Lung (tissue), 12 donors: ENCODE data around the gene PRPS1L1. TPM values are rescaled to one million over a fixed set of nuclear protein-coding genes. Genes with fewer than 3 reads are reported as not detected.

Experiments
- ATAC-seq: fragments of 200-7000 bp; cut with Tn5 transposase; one replicate; pipeline ENCODE4 v1.9.1; 2020; ENCODE audit warnings: moderate number of reproducible peaks; ENCODE audit not compliant: insufficient read depth, low FRiP score
- DNase-seq, 3 donors: peaks; one replicate each; pipeline ENCODE4 v3.0.0-alpha.2; 2013 to 2017
- H3K27ac ChIP-seq, 2 donors: one replicate each; pipeline ENCODE4 v1.5.1; 2013; ENCODE audit warnings: mild to moderate bottlenecking in 2 of 2, moderate library complexity in 2 of 2, control low read depth in 1 of 2, inconsistent platforms in 1 of 2, low read depth in 1 of 2, low read length in 1 of 2
- H3K27me3 ChIP-seq, 3 donors: one replicate each; pipeline ENCODE4 v1.5.1; 2013; ENCODE audit warnings: low read length in 2 of 3; ENCODE audit not compliant: control insufficient read depth in 3 of 3, insufficient read depth in 3 of 3
- H3K36me3 ChIP-seq, 4 donors: one replicate each; pipeline ENCODE4 v1.5.1; 2013; ENCODE audit warnings: low read length in 4 of 4, mild to moderate bottlenecking in 1 of 4, moderate library complexity in 1 of 4; ENCODE audit not compliant: control insufficient read depth in 4 of 4, insufficient read depth in 4 of 4
- H3K4me1 ChIP-seq, 5 donors: one replicate each; pipeline ENCODE4 v1.5.1; 2013; ENCODE audit warnings: low read length in 5 of 5, mild to moderate bottlenecking in 2 of 5, moderate library complexity in 1 of 5; ENCODE audit not compliant: control insufficient read depth in 5 of 5, insufficient read depth in 5 of 5
- H3K4me3 ChIP-seq: one replicate; pipeline ENCODE4 v1.5.1; 2013; ENCODE audit warnings: mild to moderate bottlenecking, control low read depth, moderate library complexity
- H3K9ac ChIP-seq, 2 donors: one replicate each; pipeline ENCODE4 v1.5.1; 2013; ENCODE audit warnings: low read length in 2 of 2, control low read depth in 1 of 2; ENCODE audit not compliant: insufficient read depth in 1 of 2
- H3K9me3 ChIP-seq, 4 donors: one replicate each; pipeline ENCODE4 v1.5.1; 2013; ENCODE audit warnings: low read length in 3 of 4, mild to moderate bottlenecking in 1 of 4, moderate library complexity in 1 of 4; ENCODE audit not compliant: control insufficient read depth in 4 of 4, insufficient read depth in 3 of 4
- WGBS, 2 donors: extraction: QIAGEN DNeasy Blood & Tissue Kit; methylation state at CpG; one replicate each; pipeline ENCODE4 v1.1.7; 2013; 5-methylcytosine and 5-hydroxymethylcytosine counted together
- polyA plus RNA-seq, 2 donors: library from polyadenylated mRNA; stranded (reverse); fragments of 200-250 nt; gene quantifications; one replicate each; pipeline ENCODE4 v1.2.1, GENCODE V29; 2013
- total RNA-seq, 2 donors: library from RNA; depleted of rRNA in 1 of 2; stranded (reverse); fragments of >200 nt in 1 of 2; gene quantifications; one replicate each; pipeline ENCODE4 v1.2.1, GENCODE V29; 2014 to 2021
- TF ChIP-seq, protein P1 (sequence below): IDR thresholded peaks from 2 replicates; pipeline ENCODE4 v1.5.1; 2012; ENCODE audit warnings: mild to moderate bottlenecking; ENCODE audit errors: control extremely low read depth, extremely low read depth
- donor health status: control.
- donor health status: control.
- donor health status: Bipolar disorder and iron deficiency.
- donor health status: healthy.
- donor health status: DM: yes; HTN: yes; CAD: no.

PRPS1L1 gene
- total and polyA plus RNA-seq, 4 donors: not detected

DNA sequence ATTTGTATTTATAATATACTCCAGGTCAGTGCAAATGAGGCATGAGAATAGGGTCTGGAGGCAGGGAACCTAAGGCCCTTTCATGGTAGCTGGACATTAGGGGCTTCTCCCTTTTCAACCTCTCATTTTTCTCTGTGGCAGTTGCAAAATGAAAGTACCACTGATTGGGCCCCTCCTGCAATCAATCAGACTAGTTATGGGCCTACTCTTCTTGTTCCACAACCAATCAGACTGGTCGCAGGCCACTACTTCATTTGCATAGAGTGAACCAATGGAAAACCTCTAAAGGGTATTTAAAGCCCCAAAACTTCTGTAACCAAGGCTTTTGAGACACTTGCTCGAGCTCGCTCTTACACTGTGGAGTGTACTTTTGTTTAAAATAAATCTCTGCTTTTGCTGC is 10.0 kb upstream of the PRPS1L1 start:
- 91 to 96% methylated on average over 3 of the region's 3 CpGs for WGBS, 2 donors
- ATAC-seq: no peak
- peak; percentile 16 to 41 (median 32) for DNase-seq

DNA sequence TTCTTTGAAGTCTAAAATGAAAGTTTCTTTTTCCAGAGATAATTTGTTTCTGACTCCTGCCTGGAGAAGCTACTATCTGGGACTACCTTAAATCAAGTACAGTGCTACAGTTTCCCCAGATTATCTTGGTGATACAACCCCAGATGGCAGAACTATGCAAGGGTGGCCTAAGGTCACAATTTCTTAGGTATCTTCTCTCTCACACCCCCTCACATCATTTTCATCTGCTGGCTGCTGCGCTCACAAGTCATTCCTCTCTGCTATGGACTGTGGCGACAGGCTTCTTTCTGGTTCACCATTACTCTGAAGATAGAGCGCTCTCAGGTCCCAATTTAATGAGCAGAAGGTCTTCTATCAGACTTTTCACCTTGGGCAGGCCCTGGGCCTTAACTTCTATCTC is 9.1 kb upstream of the PRPS1L1 start:
- TF ChIP-seq, protein P1, sequence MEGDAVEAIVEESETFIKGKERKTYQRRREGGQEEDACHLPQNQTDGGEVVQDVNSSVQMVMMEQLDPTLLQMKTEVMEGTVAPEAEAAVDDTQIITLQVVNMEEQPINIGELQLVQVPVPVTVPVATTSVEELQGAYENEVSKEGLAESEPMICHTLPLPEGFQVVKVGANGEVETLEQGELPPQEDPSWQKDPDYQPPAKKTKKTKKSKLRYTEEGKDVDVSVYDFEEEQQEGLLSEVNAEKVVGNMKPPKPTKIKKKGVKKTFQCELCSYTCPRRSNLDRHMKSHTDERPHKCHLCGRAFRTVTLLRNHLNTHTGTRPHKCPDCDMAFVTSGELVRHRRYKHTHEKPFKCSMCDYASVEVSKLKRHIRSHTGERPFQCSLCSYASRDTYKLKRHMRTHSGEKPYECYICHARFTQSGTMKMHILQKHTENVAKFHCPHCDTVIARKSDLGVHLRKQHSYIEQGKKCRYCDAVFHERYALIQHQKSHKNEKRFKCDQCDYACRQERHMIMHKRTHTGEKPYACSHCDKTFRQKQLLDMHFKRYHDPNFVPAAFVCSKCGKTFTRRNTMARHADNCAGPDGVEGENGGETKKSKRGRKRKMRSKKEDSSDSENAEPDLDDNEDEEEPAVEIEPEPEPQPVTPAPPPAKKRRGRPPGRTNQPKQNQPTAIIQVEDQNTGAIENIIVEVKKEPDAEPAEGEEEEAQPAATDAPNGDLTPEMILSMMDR: no peak
- H3K4me1 ChIP-seq: peaks cover 0 to 4% (median 0%) of the 10 kb centered on the region in 5 donors
- ATAC-seq (no peak), DNase-seq (no peak)
- H3K9me3 ChIP-seq: no peaks in the 10 kb centered on the region
- no peak overlapping the region for H3K9ac ChIP-seq
- no peak overlapping the region for H3K4me3 ChIP-seq
- WGBS, 2 donors: 96 to 98% methylated on average over 3 of the region's 3 CpGs
- no peaks in the 10 kb centered on the region for H3K27me3 ChIP-seq
- H3K27ac ChIP-seq: no peak overlapping the region
- H3K36me3 ChIP-seq: no peaks in the 10 kb centered on the region

More for the DNA sequence above, 10.0 kb upstream of the PRPS1L1 start:
- Histone ChIP-seq H3K4me3 (no peak overlapping the region), H3K27me3 (no peaks in the 10 kb centered on the region), H3K9ac (no peak overlapping the region), H3K27ac (no peak overlapping the region), H3K4me1 (peaks cover 0 to 4% (median 0%) of the 10 kb centered on the region in 5 donors), H3K36me3 (no peaks in the 10 kb centered on the region), H3K9me3 (no peaks in the 10 kb centered on the region)
- TF ChIP-seq, protein P1: no peak

DNA sequence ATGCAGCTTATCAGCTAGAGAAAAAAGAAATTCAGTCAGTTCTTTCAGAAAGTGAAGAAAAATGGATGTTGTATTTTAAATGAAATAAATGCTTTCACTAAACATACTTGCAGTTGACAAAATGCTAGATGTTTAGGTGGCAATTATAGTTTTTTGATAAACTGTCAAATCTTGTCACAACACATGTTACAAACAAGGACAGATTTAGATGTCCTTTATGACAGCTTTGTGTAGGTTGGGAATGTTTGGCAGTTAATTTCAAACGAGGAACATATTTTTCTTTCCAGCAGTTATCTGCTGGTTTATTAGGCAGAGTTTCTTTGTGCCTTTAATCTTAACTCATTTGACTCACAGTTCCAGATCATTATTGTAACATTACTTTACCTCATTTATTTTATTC is 3.1 kb upstream of the PRPS1L1 start:
- 43 to 61% methylated on average over 1 of the region's 1 CpG for WGBS, 2 donors
- no peak overlapping the region for H3K4me3 ChIP-seq
- DNase-seq (no peak), ATAC-seq (no peak)
- H3K27me3 ChIP-seq: no peaks in the 10 kb centered on the region
- no peaks in the 10 kb centered on the region for H3K9me3 ChIP-seq
- TF ChIP-seq, protein P1: no peak
- no peak overlapping the region for H3K9ac ChIP-seq
- no peaks in the 10 kb centered on the region for H3K36me3 ChIP-seq
- no peaks in the 10 kb centered on the region for H3K4me1 ChIP-seq
- H3K27ac ChIP-seq: no peak overlapping the region

DNA sequence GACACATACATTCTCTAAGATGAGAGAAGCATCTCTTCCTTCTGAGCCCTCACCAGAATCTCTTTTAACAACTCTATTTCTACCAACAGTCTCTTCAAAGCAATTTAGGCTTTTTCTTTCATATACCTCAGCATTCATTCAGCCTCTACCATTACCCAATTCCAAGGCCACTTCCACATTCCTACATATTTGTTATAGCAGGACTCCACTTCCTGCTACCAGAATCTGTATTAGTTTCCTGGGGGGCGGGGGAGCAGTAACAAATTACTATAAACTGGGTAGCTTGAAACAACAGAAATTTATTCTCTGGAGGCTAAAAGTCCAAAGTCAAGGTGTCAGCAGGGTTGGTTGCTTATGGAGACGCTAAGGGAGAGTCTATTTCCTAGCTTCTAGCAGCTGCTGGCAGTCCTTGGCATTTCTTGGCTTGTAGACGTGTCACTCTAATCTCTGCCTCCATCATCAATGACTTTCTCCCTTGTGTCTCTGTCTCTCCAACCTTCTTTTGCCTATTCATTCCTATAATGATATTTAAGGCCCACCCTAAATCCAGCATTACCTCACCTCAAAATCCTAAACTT is 7.4 kb downstream of the PRPS1L1 start:
- no peaks in the 10 kb centered on the region for H3K9me3 ChIP-seq
- no peak overlapping the region for H3K27ac ChIP-seq
- ATAC-seq: peak; percentile 46

More for the DNA sequence above, 7.4 kb downstream of the PRPS1L1 start:
- Histone ChIP-seq H3K27me3 (no peaks in the 10 kb centered on the region), H3K36me3 (no peaks in the 10 kb centered on the region), H3K4me3 (no peak overlapping the region), H3K4me1 (peaks cover 0 to 1% (median 0%) of the 10 kb centered on the region in 5 donors), H3K9ac (no peak overlapping the region)
- WGBS, 2 donors: 83 to 86% methylated on average over 3 of the region's 3 CpGs
- TF ChIP-seq, protein P1: no peak
- no peak for DNase-seq
